ENCODE data around the gene MAB21L1.

The MAB21L1 gene

GRCh38 chr13:35469806-35470525 lies 6.5 kb downstream of the MAB21L1 start:
- TF ChIP-seq CTCF (conservative IDR thresholded peaks at IDR 0.05; ENCODE audit: low read length): no peak
- H3K4me3 ChIP-seq (ENCODE audit: low read length): peak overlapping the region; percentile 87
- no peak for DNase-seq (ENCODE audit: low read depth)

GRCh38 chr13:35468195-35468594 lies 8.3 kb downstream of the MAB21L1 start:
- no peak overlapping the region for H3K4me3 ChIP-seq (ENCODE audit: low read length)
- DNase-seq (ENCODE audit: low read depth): peak; percentile 52
- no peak for TF ChIP-seq CTCF (conservative IDR thresholded peaks at IDR 0.05; ENCODE audit: low read length)

- no peak for TF ChIP-seq CTCF (conservative IDR thresholded peaks at IDR 0.05; ENCODE audit: low read length)
- H3K4me3 ChIP-seq (ENCODE audit: low read length): no peak overlapping the region
- DNase-seq (ENCODE audit: low read depth): no peak
Measured at GRCh38 chr13:35465371-35465770, 11.1 kb downstream of the MAB21L1 start.

- TF ChIP-seq CTCF (conservative IDR thresholded peaks at IDR 0.05; ENCODE audit: low read length): no peak
- no peak overlapping the region for H3K4me3 ChIP-seq (ENCODE audit: low read length)
- DNase-seq (ENCODE audit: low read depth): peak; percentile 13
Measured at GRCh38 chr13:35460061-35460460, 16.4 kb downstream of the MAB21L1 start.

GRCh38 chr13:35457258-35457657 lies 19.2 kb downstream of the MAB21L1 start:
- no peak for TF ChIP-seq CTCF (conservative IDR thresholded peaks at IDR 0.05; ENCODE audit: low read length)
- H3K4me3 ChIP-seq (ENCODE audit: low read length): no peak overlapping the region
- DNase-seq (ENCODE audit: low read depth): no peak

- DNase-seq (ENCODE audit: low read depth): no peak
- TF ChIP-seq CTCF (conservative IDR thresholded peaks at IDR 0.05; ENCODE audit: low read length): no peak
- H3K4me3 ChIP-seq (ENCODE audit: low read length): no peak overlapping the region
Measured at GRCh38 chr13:35455022-35455421, 21.5 kb downstream of the MAB21L1 start.

- TF ChIP-seq CTCF (conservative IDR thresholded peaks at IDR 0.05; ENCODE audit: low read length): no peak
- no peak for DNase-seq (ENCODE audit: low read depth)
- no peak overlapping the region for H3K4me3 ChIP-seq (ENCODE audit: low read length)
Measured at GRCh38 chr13:35449821-35450220, 26.7 kb downstream of the MAB21L1 start.
